ENCODE measurements around the gene RXRA.

GRCh38 chr9:134284741-134285140, 41.5 kb upstream of the RXRA start:
- TF ChIP-seq CTCF (conservative IDR thresholded peaks at IDR 0.05; ENCODE audit: low read depth, low read length) (no peak), MXI1 (IDR thresholded peaks at IDR 0.05; ENCODE audit: borderline replicate concordance, low read depth, low read length) (no peak)
